Ovary (tissue), 3 donors: ENCODE measurements around the gene NSG2.

ENCODE experiments used
- POLR2A ChIP-seq: fragments of 450-650 bp; IDR thresholded peaks from one replicate; pipeline ENCODE4 v1.6.1; 2017; ENCODE audit warnings: antibody characterized with exemption, mild to moderate bottlenecking, moderate library complexity
- TF ChIP-seq, protein P1 (sequence below), 3 donors: fragments of 450-650 bp in 2 of 3; fragments of 200-600 bp in 1 of 3; IDR thresholded peaks; one replicate each; pipeline versions ENCODE4 v1.5.1 to v1.8.0; 2016 to 2022; ENCODE audit warnings: antibody characterized with exemption in 3 of 3, mild to moderate bottlenecking in 1 of 3
- donor health status: DM: no; HTN: no; CAD: no.

DNA sequence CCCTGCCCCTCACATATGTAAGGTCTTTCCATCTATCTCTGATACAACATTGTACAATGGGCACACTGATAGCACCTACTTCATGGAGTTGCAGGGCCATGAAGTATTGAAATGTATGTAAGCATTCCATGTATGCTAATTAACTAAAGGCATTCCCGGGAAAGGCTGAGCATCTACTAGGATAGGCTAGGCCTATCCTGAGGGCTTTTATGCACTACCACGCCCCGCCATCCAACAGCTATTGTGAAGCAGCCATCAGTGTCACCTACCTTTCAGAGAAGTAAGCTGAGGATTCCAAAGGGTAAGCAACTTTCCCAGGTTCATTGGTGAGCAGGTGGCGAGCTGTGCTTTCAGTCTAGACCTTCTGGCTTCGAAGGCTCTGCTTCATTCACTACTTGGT lies 47.6 kb downstream of the NSG2 start:
- TF ChIP-seq POLR2A = no peak
- TF ChIP-seq, protein P1, sequence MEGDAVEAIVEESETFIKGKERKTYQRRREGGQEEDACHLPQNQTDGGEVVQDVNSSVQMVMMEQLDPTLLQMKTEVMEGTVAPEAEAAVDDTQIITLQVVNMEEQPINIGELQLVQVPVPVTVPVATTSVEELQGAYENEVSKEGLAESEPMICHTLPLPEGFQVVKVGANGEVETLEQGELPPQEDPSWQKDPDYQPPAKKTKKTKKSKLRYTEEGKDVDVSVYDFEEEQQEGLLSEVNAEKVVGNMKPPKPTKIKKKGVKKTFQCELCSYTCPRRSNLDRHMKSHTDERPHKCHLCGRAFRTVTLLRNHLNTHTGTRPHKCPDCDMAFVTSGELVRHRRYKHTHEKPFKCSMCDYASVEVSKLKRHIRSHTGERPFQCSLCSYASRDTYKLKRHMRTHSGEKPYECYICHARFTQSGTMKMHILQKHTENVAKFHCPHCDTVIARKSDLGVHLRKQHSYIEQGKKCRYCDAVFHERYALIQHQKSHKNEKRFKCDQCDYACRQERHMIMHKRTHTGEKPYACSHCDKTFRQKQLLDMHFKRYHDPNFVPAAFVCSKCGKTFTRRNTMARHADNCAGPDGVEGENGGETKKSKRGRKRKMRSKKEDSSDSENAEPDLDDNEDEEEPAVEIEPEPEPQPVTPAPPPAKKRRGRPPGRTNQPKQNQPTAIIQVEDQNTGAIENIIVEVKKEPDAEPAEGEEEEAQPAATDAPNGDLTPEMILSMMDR (IDR thresholded peaks at IDR 0.05) = no peak
